GM12874 (cell line): ENCODE data around the gene PLXNA2.

ENCODE experiments used
- TF ChIP-seq, protein P1 (sequence below): IDR thresholded peaks from 2 replicates; pipeline ENCODE4 v1.5.1; 2011; ENCODE audit warnings: low read depth, mild to moderate bottlenecking, control low read depth, low read length, moderate library complexity; ENCODE audit not compliant: insufficient read depth

The PLXNA2 gene

DNA sequence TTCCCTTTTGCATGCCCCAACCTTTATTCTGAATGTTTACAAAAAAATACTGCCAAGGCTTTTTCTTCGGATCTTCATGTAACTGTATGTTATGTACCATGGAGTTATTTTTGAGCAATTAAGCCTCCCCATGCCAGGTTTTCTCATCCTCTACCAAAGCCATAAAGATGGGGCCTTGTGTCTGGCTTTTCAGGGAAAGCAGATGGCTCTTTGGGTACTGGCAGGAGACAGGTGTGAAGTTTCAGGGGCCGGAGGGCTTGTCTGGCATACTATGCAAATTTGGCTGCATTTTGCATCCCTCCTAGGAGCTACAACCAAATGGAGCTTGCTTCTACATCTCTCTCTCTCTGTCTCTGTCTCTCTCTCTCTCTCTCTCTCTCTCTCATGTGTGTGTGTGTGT, 28.1 kb upstream of the PLXNA2 start:
- TF ChIP-seq, protein P1, sequence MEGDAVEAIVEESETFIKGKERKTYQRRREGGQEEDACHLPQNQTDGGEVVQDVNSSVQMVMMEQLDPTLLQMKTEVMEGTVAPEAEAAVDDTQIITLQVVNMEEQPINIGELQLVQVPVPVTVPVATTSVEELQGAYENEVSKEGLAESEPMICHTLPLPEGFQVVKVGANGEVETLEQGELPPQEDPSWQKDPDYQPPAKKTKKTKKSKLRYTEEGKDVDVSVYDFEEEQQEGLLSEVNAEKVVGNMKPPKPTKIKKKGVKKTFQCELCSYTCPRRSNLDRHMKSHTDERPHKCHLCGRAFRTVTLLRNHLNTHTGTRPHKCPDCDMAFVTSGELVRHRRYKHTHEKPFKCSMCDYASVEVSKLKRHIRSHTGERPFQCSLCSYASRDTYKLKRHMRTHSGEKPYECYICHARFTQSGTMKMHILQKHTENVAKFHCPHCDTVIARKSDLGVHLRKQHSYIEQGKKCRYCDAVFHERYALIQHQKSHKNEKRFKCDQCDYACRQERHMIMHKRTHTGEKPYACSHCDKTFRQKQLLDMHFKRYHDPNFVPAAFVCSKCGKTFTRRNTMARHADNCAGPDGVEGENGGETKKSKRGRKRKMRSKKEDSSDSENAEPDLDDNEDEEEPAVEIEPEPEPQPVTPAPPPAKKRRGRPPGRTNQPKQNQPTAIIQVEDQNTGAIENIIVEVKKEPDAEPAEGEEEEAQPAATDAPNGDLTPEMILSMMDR, result no peak

DNA sequence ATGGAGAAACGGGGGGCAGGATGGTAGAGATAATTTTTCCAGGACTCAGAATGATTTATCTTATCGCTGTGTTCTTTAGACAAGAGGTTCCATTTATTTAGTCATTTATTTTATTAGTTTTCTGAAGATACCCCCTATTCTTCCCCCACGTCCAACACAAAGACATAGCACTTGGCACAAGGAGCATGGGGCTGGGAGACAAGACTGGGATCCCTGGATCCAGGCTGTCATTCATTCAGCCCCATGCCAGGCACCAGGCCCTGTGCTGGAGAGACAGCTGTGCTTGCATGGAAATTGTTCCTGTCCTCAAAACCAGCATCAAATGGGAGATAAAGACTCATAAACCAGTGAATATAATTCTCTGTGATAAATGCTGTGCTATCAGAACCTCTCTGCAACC, 27.1 kb upstream of the PLXNA2 start:
- TF ChIP-seq, protein P1, result no peak

DNA sequence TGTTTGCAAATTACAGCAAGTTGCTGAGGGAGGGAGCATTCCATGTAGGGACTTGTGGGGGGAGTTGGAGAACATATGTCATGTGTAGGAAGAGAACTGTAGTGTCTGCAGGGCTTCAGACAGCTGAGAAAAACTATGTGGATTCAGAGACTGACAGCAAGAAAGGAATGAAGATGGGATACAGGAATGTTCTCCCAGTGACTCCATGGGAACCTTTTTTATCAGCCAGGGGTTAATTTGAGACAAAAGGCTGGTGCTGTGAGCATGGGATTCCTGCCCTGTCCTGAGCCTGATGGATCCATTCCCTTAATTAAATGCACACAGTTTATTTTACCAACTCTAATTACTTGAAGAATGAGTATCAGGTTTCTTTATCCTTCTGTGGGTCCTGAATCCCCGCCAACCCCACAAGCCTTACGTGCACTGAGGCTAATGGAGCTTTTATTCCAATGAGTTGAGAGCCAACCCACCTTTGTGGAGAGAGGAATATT, 26.5 kb upstream of the PLXNA2 start:
- TF ChIP-seq, protein P1, result no peak

DNA sequence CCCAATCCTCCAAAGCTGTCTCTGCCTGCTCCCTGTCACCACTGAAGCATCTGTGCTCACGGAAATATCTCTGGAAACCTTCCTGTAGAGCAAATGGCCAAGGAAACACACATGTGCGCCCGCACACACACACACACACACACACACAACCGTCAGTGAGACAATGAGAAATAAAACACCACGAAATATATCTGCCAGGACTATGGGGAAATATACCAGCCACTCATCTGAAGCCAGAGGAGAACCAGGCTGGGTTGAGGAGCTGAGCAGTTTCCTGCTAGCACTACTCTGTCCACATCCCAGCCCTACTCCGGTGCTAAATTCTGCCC, 25.1 kb upstream of the PLXNA2 start:
- TF ChIP-seq, protein P1, result no peak

DNA sequence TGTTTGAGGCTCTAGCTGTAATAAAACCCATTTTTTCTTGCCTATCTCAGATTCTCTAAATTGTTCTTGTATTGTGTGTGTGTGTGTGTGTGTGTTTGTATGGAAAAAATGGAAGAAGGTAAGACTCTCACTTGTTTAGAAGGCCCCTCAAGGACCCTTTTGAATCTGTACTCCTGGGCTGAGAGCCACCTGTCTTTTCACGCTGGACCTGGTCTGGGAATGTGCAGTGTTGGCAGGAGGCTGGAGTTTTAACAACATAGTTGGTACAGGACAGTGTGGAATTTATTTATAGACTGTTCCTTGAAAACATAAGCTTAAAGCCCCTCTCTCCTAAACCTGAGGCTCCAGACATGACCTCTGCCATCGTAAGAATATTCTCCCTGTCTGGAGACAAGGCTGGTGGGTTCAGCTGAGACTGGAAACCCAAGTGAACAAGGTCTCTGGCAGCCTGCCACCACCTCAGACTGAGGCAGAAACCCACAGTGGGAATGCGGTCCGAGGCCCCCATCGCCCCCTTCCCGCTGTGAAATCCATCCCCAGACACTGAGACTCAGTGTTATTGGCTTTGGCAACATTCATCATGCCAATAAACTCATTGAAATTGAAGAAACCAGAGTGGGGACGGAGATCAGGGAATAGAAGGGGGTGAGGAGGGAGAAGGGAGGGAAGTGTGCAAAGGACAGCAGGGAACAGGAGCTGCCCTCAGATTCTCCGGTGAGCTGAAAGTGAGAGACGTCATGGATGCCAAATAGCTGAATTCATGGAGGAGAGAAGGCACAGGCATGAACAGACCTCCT, 24.6 kb upstream of the PLXNA2 start:
- TF ChIP-seq, protein P1, result no peak

DNA sequence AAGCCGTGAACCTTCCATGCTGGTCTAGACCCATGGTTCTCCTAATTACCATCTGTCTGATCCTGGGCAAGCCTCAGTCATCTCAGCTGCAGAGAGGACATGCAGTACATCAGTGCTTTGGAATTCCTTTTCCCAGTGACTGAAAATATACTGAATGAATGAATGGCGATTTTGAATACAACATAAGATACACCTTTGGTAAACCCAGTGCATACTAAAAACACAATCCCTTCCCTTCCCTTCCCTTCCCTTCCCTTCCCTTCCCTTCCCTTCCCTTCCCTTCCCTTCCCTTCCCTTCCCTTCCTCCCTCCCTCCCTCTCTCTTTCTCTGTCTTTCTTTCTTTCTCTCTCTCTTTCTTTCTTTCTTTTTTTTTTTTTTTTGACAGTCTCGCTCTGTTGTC, 21.3 kb upstream of the PLXNA2 start:
- TF ChIP-seq, protein P1, result no peak

DNA sequence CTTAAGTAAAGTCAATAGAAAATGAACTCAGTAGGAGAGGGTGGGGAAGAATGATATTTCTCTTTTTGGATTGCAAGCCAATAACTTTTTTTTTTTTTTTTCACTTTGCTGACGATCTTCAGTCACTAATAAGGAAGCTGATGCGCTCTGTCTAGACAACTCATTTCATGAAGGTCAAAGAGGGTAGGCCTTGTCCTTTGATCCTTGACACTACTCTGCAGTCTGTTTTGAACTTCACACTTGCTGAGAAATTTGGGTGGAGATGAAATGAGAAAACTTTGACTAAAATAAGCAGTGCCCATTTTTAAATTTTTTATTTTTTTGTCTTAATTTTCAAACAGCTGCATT, 20.9 kb upstream of the PLXNA2 start:
- TF ChIP-seq, protein P1, result no peak
